PFSK-1 (cell line): ENCODE measurements around the gene STK10.

Source experiments
- FOXP2 ChIP-seq: optimal IDR thresholded peaks from 2 replicates; pipeline ENCODE3; 2011; ENCODE audit warnings: borderline replicate concordance, control low read depth, inconsistent platforms; ENCODE audit not compliant: insufficient read depth; ENCODE audit errors: extremely low read length, extremely low read depth
- POLR2AphosphoS5 ChIP-seq: IDR thresholded peaks from 2 replicates; pipeline ENCODE4 v1.6.1; 2012; ENCODE audit warnings: low read depth, mild to moderate bottlenecking, control low read depth, low read length, moderate library complexity
- SIN3A ChIP-seq: IDR thresholded peaks from 2 replicates; pipeline ENCODE4 v1.6.1; 2012; ENCODE audit warnings: mild to moderate bottlenecking, low read length, moderate library complexity, borderline replicate concordance; ENCODE audit not compliant: insufficient read depth
- TAF1 ChIP-seq: IDR thresholded peaks from 2 replicates; pipeline ENCODE4 v1.6.1; 2012; ENCODE audit warnings: low read length, control low read depth, borderline replicate concordance; ENCODE audit not compliant: insufficient read depth
- TF ChIP-seq, protein P1 (sequence below), 2 experiments: IDR thresholded peaks; 2 replicates each; pipeline versions ENCODE4 v1.6.1 to v1.8.0; 2011 to 2012; ENCODE audit warnings: low read depth in 2 of 2, low read length in 2 of 2, control low read depth in 1 of 2, inconsistent platforms in 1 of 2, mild to moderate bottlenecking in 1 of 2, moderate library complexity in 1 of 2; ENCODE audit not compliant: insufficient read depth in 1 of 2

Gene STK10

DNA sequence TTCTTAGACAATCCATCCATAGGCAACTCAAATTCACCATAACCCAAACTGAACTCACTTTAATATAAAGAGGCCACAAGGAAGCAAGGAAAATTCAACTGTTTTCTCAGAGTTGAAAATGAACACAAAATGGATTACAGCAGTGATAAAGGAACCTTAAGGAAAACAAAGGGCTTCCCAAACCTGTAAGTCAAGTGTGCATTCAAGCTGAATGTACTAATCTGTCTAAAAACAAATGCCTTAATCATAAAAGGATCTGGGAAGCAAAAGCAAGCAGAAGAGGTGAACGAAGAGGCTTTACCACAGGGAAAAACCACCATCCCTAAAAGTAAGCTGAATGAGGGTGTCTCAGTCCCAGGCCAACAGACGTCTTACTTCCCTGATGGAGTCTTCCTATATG is 195.2 kb downstream of the STK10 start:
- no peak for TF ChIP-seq SIN3A
- no peak for TF ChIP-seq TAF1
- TF ChIP-seq, protein P1, sequence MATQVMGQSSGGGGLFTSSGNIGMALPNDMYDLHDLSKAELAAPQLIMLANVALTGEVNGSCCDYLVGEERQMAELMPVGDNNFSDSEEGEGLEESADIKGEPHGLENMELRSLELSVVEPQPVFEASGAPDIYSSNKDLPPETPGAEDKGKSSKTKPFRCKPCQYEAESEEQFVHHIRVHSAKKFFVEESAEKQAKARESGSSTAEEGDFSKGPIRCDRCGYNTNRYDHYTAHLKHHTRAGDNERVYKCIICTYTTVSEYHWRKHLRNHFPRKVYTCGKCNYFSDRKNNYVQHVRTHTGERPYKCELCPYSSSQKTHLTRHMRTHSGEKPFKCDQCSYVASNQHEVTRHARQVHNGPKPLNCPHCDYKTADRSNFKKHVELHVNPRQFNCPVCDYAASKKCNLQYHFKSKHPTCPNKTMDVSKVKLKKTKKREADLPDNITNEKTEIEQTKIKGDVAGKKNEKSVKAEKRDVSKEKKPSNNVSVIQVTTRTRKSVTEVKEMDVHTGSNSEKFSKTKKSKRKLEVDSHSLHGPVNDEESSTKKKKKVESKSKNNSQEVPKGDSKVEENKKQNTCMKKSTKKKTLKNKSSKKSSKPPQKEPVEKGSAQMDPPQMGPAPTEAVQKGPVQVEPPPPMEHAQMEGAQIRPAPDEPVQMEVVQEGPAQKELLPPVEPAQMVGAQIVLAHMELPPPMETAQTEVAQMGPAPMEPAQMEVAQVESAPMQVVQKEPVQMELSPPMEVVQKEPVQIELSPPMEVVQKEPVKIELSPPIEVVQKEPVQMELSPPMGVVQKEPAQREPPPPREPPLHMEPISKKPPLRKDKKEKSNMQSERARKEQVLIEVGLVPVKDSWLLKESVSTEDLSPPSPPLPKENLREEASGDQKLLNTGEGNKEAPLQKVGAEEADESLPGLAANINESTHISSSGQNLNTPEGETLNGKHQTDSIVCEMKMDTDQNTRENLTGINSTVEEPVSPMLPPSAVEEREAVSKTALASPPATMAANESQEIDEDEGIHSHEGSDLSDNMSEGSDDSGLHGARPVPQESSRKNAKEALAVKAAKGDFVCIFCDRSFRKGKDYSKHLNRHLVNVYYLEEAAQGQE (IDR thresholded peaks at IDR 0.05; ENCODE audit: insufficient read depth in 1 of 2, low read depth in 2 of 2, low read length in 2 of 2): no peak
- no peak for TF ChIP-seq FOXP2
- no peak for TF ChIP-seq POLR2AphosphoS5

DNA sequence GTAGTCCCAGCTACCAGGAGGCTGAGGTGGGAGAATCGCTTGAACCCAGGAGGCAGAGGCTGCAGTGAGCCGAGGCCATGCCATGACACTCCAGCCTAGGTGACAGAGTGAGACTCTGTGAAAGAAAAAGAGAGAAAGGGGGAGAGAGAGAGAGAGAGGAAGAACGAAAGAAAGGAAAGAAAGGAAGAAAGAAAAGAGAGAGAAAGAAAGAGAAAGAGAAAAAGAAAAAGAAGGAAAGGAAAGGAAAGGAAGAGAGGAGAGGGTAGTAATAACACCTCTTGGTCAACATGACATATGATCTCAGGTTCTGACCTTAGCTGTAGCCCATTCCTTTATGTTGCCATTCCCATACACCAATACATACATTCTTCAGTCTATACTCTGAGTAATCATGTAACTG is 195.7 kb downstream of the STK10 start:
- no peak for TF ChIP-seq TAF1
- TF ChIP-seq FOXP2: no peak
- no peak for TF ChIP-seq POLR2AphosphoS5
- no peak for TF ChIP-seq SIN3A
- TF ChIP-seq, protein P1 (IDR thresholded peaks at IDR 0.05; ENCODE audit: insufficient read depth in 1 of 2, low read depth in 2 of 2, low read length in 2 of 2): no peak
